ENCODE measurements around the gene NPAS2. TPM values are rescaled to one million over a fixed set of nuclear protein-coding genes. Genes with fewer than 3 reads are reported as not detected.

The NPAS2 gene
- total RNA-seq, 5 donors from 2014 or later (not counting 1 experiment from before 2014, with no cell fraction given): 3.5 to 9.5 (median 4.4) TPM

DNA sequence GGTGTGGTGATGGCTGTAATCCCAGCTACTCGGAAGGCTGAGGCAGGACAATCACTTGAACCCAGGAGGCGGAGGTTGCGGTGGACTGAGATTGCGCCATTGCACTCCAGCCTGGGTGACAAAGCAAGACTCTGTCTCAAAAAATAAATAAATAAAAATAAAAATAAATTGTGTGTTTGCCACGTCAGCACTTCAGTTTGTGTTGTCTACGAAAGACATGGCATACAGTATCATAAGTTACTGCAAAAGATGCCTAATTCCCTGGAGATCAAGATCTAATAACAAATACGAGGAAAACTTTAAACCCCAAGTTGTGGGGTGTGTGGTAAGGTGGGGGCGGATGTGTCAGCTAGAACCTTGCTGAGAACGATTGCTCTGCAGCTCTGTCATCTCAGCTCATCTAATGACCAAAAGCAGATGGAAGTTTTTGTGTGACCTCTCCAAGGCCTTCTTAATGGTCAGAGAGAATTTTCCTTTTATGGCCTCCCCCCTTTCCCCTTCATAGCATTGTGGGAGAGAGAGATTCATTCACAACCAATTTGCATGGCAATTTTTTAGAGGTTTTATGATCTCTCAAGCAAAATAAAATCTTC is 11.3 kb downstream of the NPAS2 start:
- Mint-ChIP-seq H3K9me3 (peaks cover 0 to 17% (median 10%) of the 10 kb centered on the region in 3 donors), H3K36me3 (no peaks in the 10 kb centered on the region), H3K27me3 (peaks cover 4 to 5% of the 10 kb centered on the region in 2 donors), H3K27ac (no peak overlapping the region), H3K4me3 (no peak overlapping the region), H3K4me1 (peaks cover 0 to 14% (median 11%) of the 10 kb centered on the region in 3 donors)
- POLR2A ChIA-PET: no interaction called here
- CTCF ChIA-PET: no interaction called here
- H3K36me3 ChIP-seq (ENCODE audit: control insufficient read depth in 2 of 2, extremely low read depth in 1 of 2, insufficient read depth in 1 of 2, low read length in 1 of 2): no peaks in the 10 kb centered on the region
- H3K4me1 ChIP-seq (ENCODE audit: control insufficient read depth in 1 of 2, extremely low read depth in 1 of 2, insufficient read depth in 2 of 2, low read length in 2 of 2): no peaks in the 10 kb centered on the region
- peaks cover 0 to 11% of the 10 kb centered on the region in 2 experiments for H3K27me3 ChIP-seq (replicated peaks in 1 of 2; ENCODE audit: control insufficient read depth in 2 of 2, extremely low read depth in 1 of 2, insufficient read depth in 2 of 2, low read length in 1 of 2)
- ATAC-seq (replicated peaks in 1 of 4): no peak
- H3K4me3 ChIP-seq (ENCODE audit: control insufficient read depth in 1 of 2, extremely low read depth in 1 of 2, low read length in 1 of 2): no peak overlapping the region
- H3K27ac ChIP-seq (ENCODE audit: low read length): no peak overlapping the region
- no peak for DNase-seq
- WGBS (ENCODE audit: insufficient coverage): 63% methylated on average over 3 of the region's 9 CpGs
- no peaks in the 10 kb centered on the region for H3K9me3 ChIP-seq

DNA sequence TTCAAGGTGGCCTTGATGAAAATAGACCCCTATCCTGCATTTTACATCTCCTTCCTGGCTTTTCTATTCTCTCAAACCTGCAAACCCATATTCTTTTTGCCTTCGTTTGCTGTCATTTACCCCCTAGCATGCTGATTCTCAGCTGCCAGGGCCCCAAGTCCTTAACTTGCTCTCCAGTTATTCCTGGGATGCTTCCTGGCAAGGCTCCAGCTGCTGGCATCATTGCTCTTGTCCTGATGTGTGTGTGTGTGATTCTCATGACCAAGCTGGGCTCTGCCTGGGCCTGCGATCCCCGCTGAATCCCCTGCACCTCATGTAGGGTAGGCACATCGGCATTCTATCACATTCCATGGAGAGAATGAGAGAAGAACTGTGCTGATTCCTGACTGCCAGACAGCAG is 11.9 kb downstream of the NPAS2 start:
- DNase-seq: no peak
- no peak overlapping the region for H3K4me3 Mint-ChIP-seq
- peaks cover 0 to 14% (median 11%) of the 10 kb centered on the region in 3 donors for H3K4me1 Mint-ChIP-seq
- no peak overlapping the region for H3K27ac ChIP-seq (ENCODE audit: low read length)
- ChIA-PET CTCF (no interaction called here), POLR2A (no interaction called here)
- H3K27me3 Mint-ChIP-seq: peaks cover 4 to 5% of the 10 kb centered on the region in 2 donors
- ATAC-seq (replicated peaks in 1 of 4): no peak
- peaks cover 0 to 11% of the 10 kb centered on the region in 2 experiments for H3K27me3 ChIP-seq (replicated peaks in 1 of 2; ENCODE audit: control insufficient read depth in 2 of 2, extremely low read depth in 1 of 2, insufficient read depth in 2 of 2, low read length in 1 of 2)
- no peak overlapping the region for H3K4me3 ChIP-seq (ENCODE audit: control insufficient read depth in 1 of 2, extremely low read depth in 1 of 2, low read length in 1 of 2)
- no peaks in the 10 kb centered on the region for H3K4me1 ChIP-seq (ENCODE audit: control insufficient read depth in 1 of 2, extremely low read depth in 1 of 2, insufficient read depth in 2 of 2, low read length in 2 of 2)
- H3K9me3 Mint-ChIP-seq: peaks cover 0 to 17% (median 10%) of the 10 kb centered on the region in 3 donors
- H3K9me3 ChIP-seq: no peaks in the 10 kb centered on the region
- no peaks in the 10 kb centered on the region for H3K36me3 Mint-ChIP-seq
- 90% methylated on average over 4 of the region's 4 CpGs for WGBS (ENCODE audit: insufficient coverage)
- H3K36me3 ChIP-seq (ENCODE audit: control insufficient read depth in 2 of 2, extremely low read depth in 1 of 2, insufficient read depth in 1 of 2, low read length in 1 of 2): no peaks in the 10 kb centered on the region
- H3K27ac Mint-ChIP-seq: no peak overlapping the region

DNA sequence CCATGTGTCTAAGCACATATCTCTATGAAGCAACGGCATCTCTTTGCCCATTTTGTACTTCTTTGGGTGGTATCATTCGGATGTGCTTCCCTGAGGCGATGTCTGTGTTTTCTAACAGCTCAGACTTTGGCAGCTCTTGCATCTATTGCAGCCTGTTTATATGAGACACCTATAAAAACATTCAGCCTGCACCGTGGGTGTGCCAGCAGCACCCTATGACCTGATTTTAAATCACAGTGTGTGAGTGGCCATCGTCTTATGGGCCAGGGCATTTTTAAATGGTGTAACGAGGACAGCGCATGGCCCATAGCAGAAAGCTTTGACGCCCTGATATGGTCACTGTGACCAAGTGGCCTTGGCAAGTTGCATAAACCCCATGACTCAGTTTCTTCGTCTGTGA is 12.9 kb downstream of the NPAS2 start:
- ChIA-PET CTCF (no interaction called here), POLR2A (no interaction called here)
- no peak overlapping the region for H3K4me3 Mint-ChIP-seq
- WGBS (ENCODE audit: insufficient coverage): 83% methylated on average over 4 of the region's 9 CpGs
- ATAC-seq (replicated peaks in 1 of 4): no peak
- H3K9me3 Mint-ChIP-seq: peaks cover 0 to 11% (median 7%) of the 10 kb centered on the region in 3 donors
- no peaks in the 10 kb centered on the region for H3K36me3 Mint-ChIP-seq
- H3K27me3 Mint-ChIP-seq: peaks cover 4 to 5% of the 10 kb centered on the region in 2 donors
- H3K4me3 ChIP-seq (ENCODE audit: control insufficient read depth in 1 of 2, extremely low read depth in 1 of 2, low read length in 1 of 2): no peak overlapping the region
- H3K4me1 ChIP-seq (ENCODE audit: control insufficient read depth in 1 of 2, extremely low read depth in 1 of 2, insufficient read depth in 2 of 2, low read length in 2 of 2): no peaks in the 10 kb centered on the region
- peaks cover 0 to 11% of the 10 kb centered on the region in 2 experiments for H3K27me3 ChIP-seq (replicated peaks in 1 of 2; ENCODE audit: control insufficient read depth in 2 of 2, extremely low read depth in 1 of 2, insufficient read depth in 2 of 2, low read length in 1 of 2)
- H3K4me1 Mint-ChIP-seq: peaks cover 0 to 14% (median 11%) of the 10 kb centered on the region in 3 donors
- no peaks in the 10 kb centered on the region for H3K36me3 ChIP-seq (ENCODE audit: control insufficient read depth in 2 of 2, extremely low read depth in 1 of 2, insufficient read depth in 1 of 2, low read length in 1 of 2)
- no peak overlapping the region for H3K27ac Mint-ChIP-seq
- no peak overlapping the region for H3K27ac ChIP-seq (ENCODE audit: low read length)
- H3K9me3 ChIP-seq: no peaks in the 10 kb centered on the region
- DNase-seq: no peak

DNA sequence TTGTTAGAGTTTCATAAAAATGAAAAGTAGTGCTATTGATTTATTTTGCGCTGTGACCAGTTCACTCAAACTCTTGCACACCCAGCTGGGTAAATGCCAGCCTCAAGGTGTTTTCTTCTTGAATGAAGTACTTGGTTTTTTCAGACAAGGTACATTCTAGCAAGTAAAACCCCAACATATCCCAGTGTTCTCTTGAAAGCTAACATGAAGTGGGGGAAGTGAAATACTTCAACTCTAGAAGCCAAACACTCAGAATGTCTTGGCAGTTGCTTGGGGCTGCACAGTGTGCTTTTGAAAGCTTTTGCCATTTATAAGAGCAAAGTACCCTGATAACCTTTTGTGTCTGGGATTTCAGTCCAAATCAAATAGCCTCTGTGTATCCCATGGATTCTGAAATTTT is 13.4 kb downstream of the NPAS2 start:
- no peaks in the 10 kb centered on the region for H3K36me3 ChIP-seq (ENCODE audit: control insufficient read depth in 2 of 2, extremely low read depth in 1 of 2, insufficient read depth in 1 of 2, low read length in 1 of 2)
- H3K4me1 ChIP-seq (ENCODE audit: control insufficient read depth in 1 of 2, extremely low read depth in 1 of 2, insufficient read depth in 2 of 2, low read length in 2 of 2): no peaks in the 10 kb centered on the region
- H3K36me3 Mint-ChIP-seq: no peaks in the 10 kb centered on the region
- H3K27me3 ChIP-seq (replicated peaks in 1 of 2; ENCODE audit: control insufficient read depth in 2 of 2, extremely low read depth in 1 of 2, insufficient read depth in 2 of 2, low read length in 1 of 2): peaks cover 0 to 11% of the 10 kb centered on the region in 2 experiments
- no peak overlapping the region for H3K27ac Mint-ChIP-seq
- ATAC-seq (replicated peaks in 1 of 4): no peak
- H3K4me3 Mint-ChIP-seq: no peak overlapping the region
- ChIA-PET CTCF (no interaction called here), POLR2A (no interaction called here)
- WGBS (ENCODE audit: insufficient coverage): no CpG with 5 or more reads among the region's 1 CpG
- H3K9me3 Mint-ChIP-seq: peaks cover 0 to 6% (median 5%) of the 10 kb centered on the region in 3 donors
- peaks cover 0 to 14% (median 11%) of the 10 kb centered on the region in 3 donors for H3K4me1 Mint-ChIP-seq
- H3K27ac ChIP-seq (ENCODE audit: low read length): no peak overlapping the region
- no peak overlapping the region for H3K4me3 ChIP-seq (ENCODE audit: control insufficient read depth in 1 of 2, extremely low read depth in 1 of 2, low read length in 1 of 2)
- H3K27me3 Mint-ChIP-seq: peaks cover 4 to 5% of the 10 kb centered on the region in 2 donors
- DNase-seq: no peak
- no peaks in the 10 kb centered on the region for H3K9me3 ChIP-seq

DNA sequence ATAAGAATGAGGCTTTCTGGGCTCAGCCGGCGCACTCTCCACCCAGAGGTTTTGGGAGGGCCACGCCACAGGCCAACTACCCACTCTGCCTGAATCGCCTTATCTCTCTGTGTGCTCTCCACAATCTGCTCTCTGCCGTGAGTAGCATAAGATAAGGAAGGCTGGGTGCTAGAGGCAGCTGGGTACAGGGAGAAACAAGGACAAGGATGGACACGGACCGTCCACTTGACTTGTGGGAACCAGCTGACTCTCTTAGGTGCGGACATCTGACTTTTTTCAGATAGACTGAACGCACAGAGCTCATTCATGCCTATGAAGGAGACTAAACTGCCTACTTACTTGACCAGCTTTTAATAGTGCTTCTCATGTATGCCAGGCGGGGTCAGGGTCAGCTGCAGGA is 14.3 kb downstream of the NPAS2 start:
- Histone ChIP-seq H3K4me3 (ENCODE audit: control insufficient read depth in 1 of 2, extremely low read depth in 1 of 2, low read length in 1 of 2) (no peak overlapping the region), H3K4me1 (ENCODE audit: control insufficient read depth in 1 of 2, extremely low read depth in 1 of 2, insufficient read depth in 2 of 2, low read length in 2 of 2) (no peaks in the 10 kb centered on the region), H3K36me3 (ENCODE audit: control insufficient read depth in 2 of 2, extremely low read depth in 1 of 2, insufficient read depth in 1 of 2, low read length in 1 of 2) (no peaks in the 10 kb centered on the region), H3K27ac (ENCODE audit: low read length) (no peak overlapping the region), H3K9me3 (no peaks in the 10 kb centered on the region), H3K27me3 (replicated peaks in 1 of 2; ENCODE audit: control insufficient read depth in 2 of 2, extremely low read depth in 1 of 2, insufficient read depth in 2 of 2, low read length in 1 of 2) (peaks cover 0 to 11% of the 10 kb centered on the region in 2 experiments)
- WGBS (ENCODE audit: insufficient coverage): 90% methylated on average over 5 of the region's 10 CpGs
- DNase-seq: no peak
- CTCF ChIA-PET: no interaction called here
- no peak overlapping the region for H3K4me3 Mint-ChIP-seq
- peaks cover 0 to 14% (median 11%) of the 10 kb centered on the region in 3 donors for H3K4me1 Mint-ChIP-seq
- no peaks in the 10 kb centered on the region for H3K9me3 Mint-ChIP-seq
- POLR2A ChIA-PET: no interaction called here
- H3K36me3 Mint-ChIP-seq: no peaks in the 10 kb centered on the region
- no peak for ATAC-seq (replicated peaks in 1 of 4)
- H3K27ac Mint-ChIP-seq: no peak overlapping the region
- peaks cover 4 to 5% of the 10 kb centered on the region in 2 donors for H3K27me3 Mint-ChIP-seq

DNA sequence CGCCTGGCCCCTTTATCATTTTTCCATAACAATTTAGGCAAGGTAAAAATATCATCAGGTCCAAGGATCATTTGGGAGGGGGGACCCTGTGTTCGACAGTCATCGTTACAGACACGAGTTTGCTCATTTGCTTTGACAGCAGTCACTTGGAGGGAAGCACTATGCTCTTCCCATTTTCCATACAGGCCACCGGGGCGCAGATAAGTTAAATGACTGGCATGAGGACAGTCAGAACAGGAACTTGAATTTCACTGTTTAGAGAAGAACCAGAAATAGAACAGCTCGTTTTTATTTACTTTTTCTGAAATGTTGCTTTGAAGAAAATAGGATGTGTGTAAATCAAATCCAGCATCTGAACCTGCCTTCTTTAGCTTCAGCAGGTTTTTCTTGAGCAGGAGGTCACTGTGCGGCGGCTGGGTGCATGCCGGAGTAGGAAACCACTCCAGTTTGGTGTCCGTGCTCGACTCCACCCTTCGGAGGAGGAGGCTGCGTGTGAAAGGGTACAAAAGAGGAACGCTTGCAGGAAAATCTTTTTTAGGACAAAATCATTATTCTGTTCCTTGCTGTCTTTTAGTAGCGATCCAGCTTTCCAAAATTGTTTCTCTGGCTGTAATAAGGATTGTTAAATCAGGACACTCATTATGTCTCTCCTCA is 15.2 kb downstream of the NPAS2 start:
- DNase-seq (no peak), ATAC-seq (replicated peaks in 1 of 4) (no peak)
- peaks cover 4 to 5% of the 10 kb centered on the region in 2 donors for H3K27me3 Mint-ChIP-seq
- no peaks in the 10 kb centered on the region for H3K36me3 Mint-ChIP-seq
- ChIA-PET CTCF (no interaction called here), POLR2A (no interaction called here)
- H3K27ac Mint-ChIP-seq: no peak overlapping the region
- H3K9me3 Mint-ChIP-seq: no peaks in the 10 kb centered on the region
- Histone ChIP-seq H3K27ac (ENCODE audit: low read length) (no peak overlapping the region), H3K4me3 (ENCODE audit: control insufficient read depth in 1 of 2, extremely low read depth in 1 of 2, low read length in 1 of 2) (no peak overlapping the region), H3K27me3 (replicated peaks in 1 of 2; ENCODE audit: control insufficient read depth in 2 of 2, extremely low read depth in 1 of 2, insufficient read depth in 2 of 2, low read length in 1 of 2) (peaks cover 0 to 11% of the 10 kb centered on the region in 2 experiments), H3K36me3 (ENCODE audit: control insufficient read depth in 2 of 2, extremely low read depth in 1 of 2, insufficient read depth in 1 of 2, low read length in 1 of 2) (no peaks in the 10 kb centered on the region), H3K4me1 (ENCODE audit: control insufficient read depth in 1 of 2, extremely low read depth in 1 of 2, insufficient read depth in 2 of 2, low read length in 2 of 2) (no peaks in the 10 kb centered on the region), H3K9me3 (no peaks in the 10 kb centered on the region)
- peaks cover 0 to 9% (median 4%) of the 10 kb centered on the region in 3 donors for H3K4me1 Mint-ChIP-seq
- 73% methylated on average over 9 of the region's 16 CpGs for WGBS (ENCODE audit: insufficient coverage)
- H3K4me3 Mint-ChIP-seq: no peak overlapping the region

Data from T-cell (primary cell).